ENCODE results near the gene CDH16. TPM values are rescaled to one million over a fixed set of nuclear protein-coding genes. Genes with fewer than 3 reads are reported as not detected.

Gene CDH16
- total and polyA plus RNA-seq, 2 of the 13 experiments (the other 11 are each of a cell fraction or from before 2014, with no cell fraction given): 2.7 to 3.9 TPM

DNA sequence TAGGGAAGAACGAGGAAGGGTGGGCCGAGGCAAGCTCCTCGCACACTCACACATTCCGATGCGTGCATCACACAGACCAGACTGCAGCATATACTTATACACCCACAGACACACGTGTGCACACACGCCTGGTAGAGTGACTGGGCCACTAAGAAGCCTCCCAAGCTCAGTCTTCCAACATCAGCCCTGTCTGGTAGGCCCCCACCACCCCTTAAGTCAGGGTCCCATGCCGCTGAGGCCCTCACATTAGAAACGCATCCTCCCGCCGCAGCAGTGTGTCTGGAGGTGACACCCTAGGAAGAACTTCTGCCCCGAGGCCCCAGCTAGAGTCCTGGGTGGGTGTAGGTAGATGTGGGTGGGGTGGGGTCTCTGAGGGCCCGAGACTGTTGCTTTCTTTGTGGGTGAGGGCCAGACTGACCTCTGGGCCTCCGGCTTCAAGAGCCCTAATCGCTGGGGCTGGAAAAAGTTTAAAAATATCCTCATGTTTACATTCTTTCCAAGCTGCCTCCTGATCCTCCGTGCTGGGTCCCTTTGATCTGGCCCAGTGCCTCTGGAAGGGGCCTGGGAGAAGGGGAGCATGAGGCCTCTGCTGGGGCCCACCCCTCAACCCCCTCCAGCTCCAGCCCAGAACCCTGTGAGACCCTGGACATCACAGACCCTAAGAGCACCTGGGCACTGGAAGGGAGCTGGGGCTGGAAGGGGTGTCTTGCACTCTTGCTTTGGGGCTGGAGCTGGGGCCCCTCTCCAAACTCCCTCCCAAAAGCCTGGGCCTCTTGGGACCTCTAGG is 13.6 kb downstream of the CDH16 start (continued):
- TF ChIP-seq, protein P1, sequence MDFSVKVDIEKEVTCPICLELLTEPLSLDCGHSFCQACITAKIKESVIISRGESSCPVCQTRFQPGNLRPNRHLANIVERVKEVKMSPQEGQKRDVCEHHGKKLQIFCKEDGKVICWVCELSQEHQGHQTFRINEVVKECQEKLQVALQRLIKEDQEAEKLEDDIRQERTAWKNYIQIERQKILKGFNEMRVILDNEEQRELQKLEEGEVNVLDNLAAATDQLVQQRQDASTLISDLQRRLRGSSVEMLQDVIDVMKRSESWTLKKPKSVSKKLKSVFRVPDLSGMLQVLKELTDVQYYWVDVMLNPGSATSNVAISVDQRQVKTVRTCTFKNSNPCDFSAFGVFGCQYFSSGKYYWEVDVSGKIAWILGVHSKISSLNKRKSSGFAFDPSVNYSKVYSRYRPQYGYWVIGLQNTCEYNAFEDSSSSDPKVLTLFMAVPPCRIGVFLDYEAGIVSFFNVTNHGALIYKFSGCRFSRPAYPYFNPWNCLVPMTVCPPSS (IDR thresholded peaks at IDR 0.05): no peak
- TF ChIP-seq ZNF749 (CRISPR knock-in tag; IDR thresholded peaks at IDR 0.05; ENCODE audit: borderline replicate concordance): no peak
- no peak for TF ChIP-seq TAF15 (IDR thresholded peaks at IDR 0.05; ENCODE audit: low read depth, low read length, poor library complexity, severe bottlenecking)
- TF ChIP-seq MAFK (conservative IDR thresholded peaks at IDR 0.05 in 1 of 2, IDR thresholded peaks at IDR 0.05 in 1 of 2; ENCODE audit: low read length in 2 of 2): no peak
- TF ChIP-seq, protein P2, sequence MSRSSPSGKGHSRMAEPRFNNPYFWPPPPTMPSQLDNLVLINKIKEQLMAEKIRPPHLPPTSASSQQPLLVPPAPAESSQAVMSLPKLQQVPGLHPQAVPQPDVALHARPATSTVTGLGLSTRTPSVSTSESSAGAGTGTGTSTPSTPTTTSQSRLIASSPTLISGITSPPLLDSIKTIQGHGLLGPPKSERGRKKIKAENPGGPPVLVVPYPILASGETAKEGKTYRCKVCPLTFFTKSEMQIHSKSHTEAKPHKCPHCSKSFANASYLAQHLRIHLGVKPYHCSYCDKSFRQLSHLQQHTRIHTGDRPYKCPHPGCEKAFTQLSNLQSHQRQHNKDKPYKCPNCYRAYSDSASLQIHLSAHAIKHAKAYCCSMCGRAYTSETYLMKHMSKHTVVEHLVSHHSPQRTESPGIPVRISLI (CRISPR knock-in tag; IDR thresholded peaks at IDR 0.05; ENCODE audit: borderline replicate concordance): no peak
- TF ChIP-seq ZFP82 (CRISPR knock-in tag; IDR thresholded peaks at IDR 0.05; ENCODE audit: borderline replicate concordance): no peak
- no peak for TF ChIP-seq ESRRA (CRISPR knock-in tag; IDR thresholded peaks at IDR 0.05; ENCODE audit: low read depth)
- TF ChIP-seq ZNF333 (CRISPR knock-in tag; IDR thresholded peaks at IDR 0.05; ENCODE audit: borderline replicate concordance): no peak
- TF ChIP-seq, protein P3, sequence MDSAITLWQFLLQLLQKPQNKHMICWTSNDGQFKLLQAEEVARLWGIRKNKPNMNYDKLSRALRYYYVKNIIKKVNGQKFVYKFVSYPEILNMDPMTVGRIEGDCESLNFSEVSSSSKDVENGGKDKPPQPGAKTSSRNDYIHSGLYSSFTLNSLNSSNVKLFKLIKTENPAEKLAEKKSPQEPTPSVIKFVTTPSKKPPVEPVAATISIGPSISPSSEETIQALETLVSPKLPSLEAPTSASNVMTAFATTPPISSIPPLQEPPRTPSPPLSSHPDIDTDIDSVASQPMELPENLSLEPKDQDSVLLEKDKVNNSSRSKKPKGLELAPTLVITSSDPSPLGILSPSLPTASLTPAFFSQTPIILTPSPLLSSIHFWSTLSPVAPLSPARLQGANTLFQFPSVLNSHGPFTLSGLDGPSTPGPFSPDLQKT (CRISPR knock-in tag; IDR thresholded peaks at IDR 0.05; ENCODE audit: borderline replicate concordance): no peak
- no peak for TF ChIP-seq CHD4 (IDR thresholded peaks at IDR 0.05; ENCODE audit: borderline replicate concordance, low read length)
- peak; percentile 94 for TF ChIP-seq FOXK1 (CRISPR knock-in tag; IDR thresholded peaks at IDR 0.05; ENCODE audit: borderline replicate concordance, low read depth)
- TF ChIP-seq RBAK (CRISPR knock-in tag; IDR thresholded peaks at IDR 0.05): no peak
- TF ChIP-seq STAT5B (CRISPR knock-in tag; IDR thresholded peaks at IDR 0.05): no peak
- no peak for TF ChIP-seq FOSL1 (CRISPR knock-in tag; IDR thresholded peaks at IDR 0.05; ENCODE audit: borderline replicate concordance)
- TF ChIP-seq ASH2L (IDR thresholded peaks at IDR 0.05; ENCODE audit: insufficient read length, low read depth, low read length): no peak
- 0 out of 2 replicates have a peak, but pooled peaks have one; percentile 30 for TF ChIP-seq KLF13 (CRISPR knock-in tag; IDR thresholded peaks at IDR 0.05)
- TF ChIP-seq SRSF9 (IDR thresholded peaks at IDR 0.05; ENCODE audit: borderline replicate concordance, insufficient read depth, low read depth, low read length, poor library complexity, severe bottlenecking): no peak
- TF ChIP-seq PRMT3 (CRISPR knock-in tag; IDR thresholded peaks at IDR 0.05; ENCODE audit: borderline replicate concordance, low read depth): no peak
- no peak for TF ChIP-seq ZNF644 (CRISPR knock-in tag; IDR thresholded peaks at IDR 0.05; ENCODE audit: low read depth)
- no peak for TF ChIP-seq ISX (CRISPR knock-in tag; conservative IDR thresholded peaks at IDR 0.05)
- TF ChIP-seq ZNF496 (CRISPR knock-in tag; IDR thresholded peaks at IDR 0.05; ENCODE audit: insufficient replicate concordance): no peak
- no peak for TF ChIP-seq SMAD1 (CRISPR knock-in tag; IDR thresholded peaks at IDR 0.05; ENCODE audit: borderline replicate concordance, low read depth)
- TF ChIP-seq NBN (conservative IDR thresholded peaks at IDR 0.05): no peak
- TF ChIP-seq ZNF235 (CRISPR knock-in tag; IDR thresholded peaks at IDR 0.05; ENCODE audit: borderline replicate concordance): 0 out of 2 replicates have a peak, but pooled peaks have one; percentile 2
- peak; percentile 79 for TF ChIP-seq ZNF274 (CRISPR knock-in tag; IDR thresholded peaks at IDR 0.05)
- no peak for TF ChIP-seq REL (CRISPR knock-in tag; conservative IDR thresholded peaks at IDR 0.05)

All from HepG2 (cell line).